Upper lobe of left lung (tissue), 4 donors: Measurements from ENCODE around the gene AKR7A3.
"Not testable (repeated sequence)": the region's sequence is repeated elsewhere in the genome, so short reads cannot be mapped to it uniquely, and the experiment has no call there.

Experiments used
- EP300 ChIP-seq, 4 donors: sonication (generic); formaldehyde crosslinking; IDR thresholded peaks; one replicate each; pipeline ENCODE4 v1.5.1; 2017; ENCODE audit warnings: antibody characterized with exemption in 4 of 4, control low read depth in 2 of 4
- TF ChIP-seq, protein P1 (sequence below), 6 experiments: fragments of 450-650 bp in 4 of 6; fragments of 200-600 bp in 2 of 6; sonication (generic) in 2 of 6; IDR thresholded peaks; one replicate each; pipeline ENCODE4 v1.5.1; 2016 to 2019; ENCODE audit warnings: antibody characterized with exemption in 6 of 6

DNA sequence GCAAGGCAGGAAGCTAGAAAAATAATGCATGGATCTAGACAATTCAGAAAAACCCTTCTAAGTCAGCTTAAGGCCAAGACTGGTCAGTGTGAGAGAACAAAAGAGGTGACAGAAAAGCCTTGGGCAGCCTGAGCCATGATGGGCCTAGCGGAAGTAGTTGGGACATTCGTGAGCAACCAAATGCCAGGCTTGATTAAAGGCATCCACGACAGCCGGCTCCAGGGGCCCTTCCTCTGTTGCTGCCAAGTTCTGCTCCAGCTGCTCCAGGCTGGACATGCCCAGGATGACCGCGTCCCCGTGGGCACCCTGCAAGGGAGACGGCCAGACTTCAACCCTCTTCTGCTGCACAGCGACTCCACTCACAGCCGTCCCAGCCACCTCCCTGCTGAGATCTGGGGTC is 15.5 kb upstream of the AKR7A3 start:
- TF ChIP-seq, protein P1, sequence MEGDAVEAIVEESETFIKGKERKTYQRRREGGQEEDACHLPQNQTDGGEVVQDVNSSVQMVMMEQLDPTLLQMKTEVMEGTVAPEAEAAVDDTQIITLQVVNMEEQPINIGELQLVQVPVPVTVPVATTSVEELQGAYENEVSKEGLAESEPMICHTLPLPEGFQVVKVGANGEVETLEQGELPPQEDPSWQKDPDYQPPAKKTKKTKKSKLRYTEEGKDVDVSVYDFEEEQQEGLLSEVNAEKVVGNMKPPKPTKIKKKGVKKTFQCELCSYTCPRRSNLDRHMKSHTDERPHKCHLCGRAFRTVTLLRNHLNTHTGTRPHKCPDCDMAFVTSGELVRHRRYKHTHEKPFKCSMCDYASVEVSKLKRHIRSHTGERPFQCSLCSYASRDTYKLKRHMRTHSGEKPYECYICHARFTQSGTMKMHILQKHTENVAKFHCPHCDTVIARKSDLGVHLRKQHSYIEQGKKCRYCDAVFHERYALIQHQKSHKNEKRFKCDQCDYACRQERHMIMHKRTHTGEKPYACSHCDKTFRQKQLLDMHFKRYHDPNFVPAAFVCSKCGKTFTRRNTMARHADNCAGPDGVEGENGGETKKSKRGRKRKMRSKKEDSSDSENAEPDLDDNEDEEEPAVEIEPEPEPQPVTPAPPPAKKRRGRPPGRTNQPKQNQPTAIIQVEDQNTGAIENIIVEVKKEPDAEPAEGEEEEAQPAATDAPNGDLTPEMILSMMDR (IDR thresholded peaks at IDR 0.05) = not testable (repeated sequence)
- not testable (repeated sequence) for TF ChIP-seq EP300 (IDR thresholded peaks at IDR 0.05)
